DMS79 treated with DMSO at 0.1 percent for 48 hours (cell line): Measurements from ENCODE around the gene TMEM253.

Source experiments
- DNase-seq: peaks from one replicate; lab custom pipeline; 2025; lab: John Stamatoyannopoulos, UW

The TMEM253 gene

GRCh38 chr14:21071225-21072030 lies 29.4 kb upstream of the TMEM253 start:
- peak; percentile 84 for DNase-seq

DNA sequence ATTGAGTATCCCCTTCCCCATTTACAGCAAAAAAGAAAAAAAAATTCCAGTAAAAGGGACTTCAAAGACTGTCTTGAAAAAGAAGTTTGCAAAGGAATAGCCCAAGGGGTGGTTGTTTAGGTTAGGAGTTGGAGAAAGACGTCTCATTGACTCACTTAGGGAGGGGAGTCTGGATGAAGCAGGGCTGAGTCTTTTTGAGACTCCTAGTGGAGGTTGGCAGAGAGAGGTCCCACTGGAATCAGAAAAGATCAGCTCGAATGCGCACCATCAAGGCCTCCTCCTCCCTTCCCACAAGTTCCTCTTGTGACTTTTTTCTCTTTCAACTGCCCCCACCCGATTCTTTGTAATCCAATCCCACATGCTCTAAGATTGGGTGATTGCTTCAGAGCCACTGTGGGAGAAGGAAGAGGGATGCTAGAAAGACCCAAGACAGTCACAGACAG lies 28.8 kb upstream of the TMEM253 start:
- DNase-seq = no peak

DNA sequence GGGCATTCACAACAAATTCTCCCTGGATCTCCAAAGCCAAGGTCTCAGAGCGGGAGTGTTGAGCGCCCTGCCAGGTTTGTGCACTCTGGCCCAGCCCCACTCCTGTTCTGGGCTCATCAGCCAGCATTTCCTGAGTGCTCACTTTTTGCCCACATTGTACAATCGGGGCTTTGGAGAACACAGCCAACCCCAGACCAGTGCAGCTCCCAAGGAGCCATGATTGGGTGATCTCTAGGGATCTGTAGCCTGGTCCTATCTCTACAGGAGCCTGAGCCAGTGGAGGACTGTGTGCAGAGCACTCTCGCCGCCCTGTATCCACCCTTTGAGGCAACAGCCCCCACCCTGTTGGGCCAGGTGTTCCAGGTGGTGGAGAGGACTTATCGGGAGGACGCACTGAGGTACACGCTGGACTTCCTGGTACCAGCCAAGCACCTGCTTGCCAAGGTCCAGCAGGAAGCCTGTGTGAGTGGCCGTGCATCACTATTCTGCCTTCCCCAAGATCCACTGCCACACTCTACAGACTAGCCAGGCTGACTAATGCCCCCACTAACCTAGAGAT lies 28.0 kb upstream of the TMEM253 start:
- DNase-seq = no peak

DNA sequence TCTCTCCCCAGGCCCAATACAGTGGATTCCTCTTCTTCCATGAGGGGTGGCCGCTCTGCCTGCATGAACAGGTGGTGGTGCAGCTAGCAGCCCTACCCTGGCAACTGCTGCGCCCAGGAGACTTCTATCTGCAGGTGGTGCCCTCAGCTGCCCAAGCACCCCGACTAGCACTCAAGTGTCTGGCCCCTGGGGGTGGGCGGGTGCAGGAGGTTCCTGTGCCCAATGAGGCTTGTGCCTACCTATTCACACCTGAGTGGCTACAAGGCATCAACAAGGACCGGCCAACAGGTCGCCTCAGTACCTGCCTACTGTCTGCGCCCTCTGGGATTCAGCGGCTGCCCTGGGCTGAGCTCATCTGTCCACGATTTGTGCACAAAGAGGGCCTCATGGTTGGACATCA lies 26.9 kb upstream of the TMEM253 start:
- DNase-seq = no peak

- no peak for DNase-seq
These were observed 26.2 kb upstream of the TMEM253 start for GRCh38 chr14:21074398-21075272.

GRCh38 chr14:21075719-21076437 lies 25.0 kb upstream of the TMEM253 start:
- DNase-seq = peak; percentile 13

DNA sequence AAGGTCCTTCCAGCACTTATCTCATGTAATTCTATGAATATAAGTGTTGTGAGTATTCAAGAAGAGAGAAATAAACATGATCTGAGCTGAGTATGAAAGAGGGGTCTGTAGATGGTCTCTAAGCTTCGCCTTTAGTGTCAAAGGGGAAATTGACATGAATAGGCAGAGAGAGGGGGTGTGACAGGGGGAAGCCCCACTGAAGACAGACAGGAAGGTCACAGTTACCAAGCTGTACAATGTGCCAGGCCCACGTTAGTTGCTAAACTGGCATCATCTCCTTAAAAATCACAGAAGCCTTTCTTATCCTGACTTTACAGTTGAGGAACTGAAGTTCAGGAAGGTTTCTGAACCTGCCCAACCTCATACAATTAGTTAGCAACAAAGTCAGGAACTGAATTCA lies 23.2 kb upstream of the TMEM253 start:
- DNase-seq = no peak

GRCh38 chr14:21078287-21078686 lies 22.6 kb upstream of the TMEM253 start:
- no peak for DNase-seq

- DNase-seq = no peak
These were observed 22.1 kb upstream of the TMEM253 start for GRCh38 chr14:21078726-21079125.

DNA sequence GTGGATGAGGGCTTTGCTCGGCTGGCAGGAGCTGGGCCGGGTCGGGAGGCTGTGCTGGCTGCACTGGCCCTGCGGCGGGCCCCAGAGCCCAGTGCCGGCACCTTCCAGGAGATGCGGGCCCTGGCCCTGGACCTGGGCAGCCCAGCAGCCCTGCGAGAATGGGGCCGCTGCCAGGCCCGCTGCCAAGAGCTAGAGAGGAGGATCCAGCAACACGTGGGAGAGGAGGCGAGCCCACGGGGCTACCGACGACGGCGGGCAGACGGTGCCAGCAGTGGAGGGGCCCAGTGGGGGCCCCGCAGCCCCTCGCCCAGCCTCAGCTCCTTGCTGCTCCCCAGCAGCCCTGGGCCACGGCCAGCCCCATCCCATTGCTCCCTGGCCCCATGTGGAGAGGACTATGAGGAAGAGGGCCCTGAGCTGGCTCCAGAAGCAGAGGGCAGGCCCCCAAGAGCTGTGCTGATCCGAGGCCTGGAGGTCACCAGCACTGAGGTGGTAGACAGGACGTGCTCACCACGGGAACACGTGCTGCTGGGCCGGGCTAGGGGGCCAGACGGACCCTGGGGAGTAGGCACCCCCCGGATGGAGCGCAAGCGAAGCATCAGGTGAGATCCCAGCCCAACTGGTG lies 19.2 kb upstream of the TMEM253 start:
- DNase-seq = no peak

DNA sequence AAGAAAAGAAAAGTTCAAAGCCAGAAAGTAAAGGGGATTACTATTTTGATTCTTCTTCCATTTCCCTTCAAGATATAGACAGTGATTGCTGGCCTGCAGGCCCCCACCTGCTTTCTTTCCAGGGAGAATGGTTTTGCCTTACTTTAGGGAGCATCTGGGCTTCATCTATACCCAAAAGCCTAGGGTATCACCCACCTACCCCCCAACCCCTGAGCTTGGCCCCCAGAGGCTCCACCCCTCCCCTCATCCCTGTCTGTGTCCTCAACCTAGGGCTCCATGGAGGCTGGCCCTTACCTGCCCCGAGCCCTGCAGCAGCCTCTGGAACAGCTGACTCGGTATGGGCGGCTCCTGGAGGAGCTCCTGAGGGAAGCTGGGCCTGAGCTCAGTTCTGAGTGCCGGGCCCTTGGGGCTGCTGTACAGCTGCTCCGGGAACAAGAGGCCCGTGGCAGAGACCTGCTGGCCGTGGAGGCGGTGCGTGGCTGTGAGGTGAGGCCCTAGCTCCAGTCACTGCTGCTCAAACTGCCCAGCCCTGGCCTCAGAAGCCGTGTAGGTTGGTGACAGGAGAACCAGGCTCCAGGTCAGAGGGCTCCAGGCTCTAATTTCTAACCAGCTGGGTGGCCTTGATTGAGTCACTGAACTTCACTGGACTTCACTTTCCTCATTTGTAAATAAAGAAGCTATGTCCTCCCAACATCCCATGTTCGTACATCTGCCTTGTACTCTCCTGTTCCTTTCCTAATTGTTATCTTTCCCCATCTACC lies 17.1 kb upstream of the TMEM253 start:
- DNase-seq = no peak

DNA sequence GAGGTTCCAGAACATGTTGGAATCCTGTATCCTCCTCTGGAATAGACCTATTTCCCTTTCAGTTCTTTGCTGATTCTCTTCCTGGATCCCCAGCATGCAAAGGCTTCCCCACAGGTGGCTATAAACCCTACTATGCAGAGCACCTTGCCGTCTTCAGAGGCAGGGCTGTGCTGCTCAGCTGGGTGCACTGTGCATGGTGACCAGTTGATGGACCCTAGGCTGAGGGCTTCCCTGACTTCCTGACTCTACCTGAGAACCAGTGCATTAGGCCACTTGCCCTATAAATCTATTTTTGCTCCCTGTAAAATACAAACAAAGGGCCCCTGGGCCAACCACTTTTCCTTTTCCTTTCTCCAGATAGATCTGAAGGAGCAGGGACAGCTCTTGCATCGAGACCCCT lies 16.5 kb upstream of the TMEM253 start:
- no peak for DNase-seq

DNA sequence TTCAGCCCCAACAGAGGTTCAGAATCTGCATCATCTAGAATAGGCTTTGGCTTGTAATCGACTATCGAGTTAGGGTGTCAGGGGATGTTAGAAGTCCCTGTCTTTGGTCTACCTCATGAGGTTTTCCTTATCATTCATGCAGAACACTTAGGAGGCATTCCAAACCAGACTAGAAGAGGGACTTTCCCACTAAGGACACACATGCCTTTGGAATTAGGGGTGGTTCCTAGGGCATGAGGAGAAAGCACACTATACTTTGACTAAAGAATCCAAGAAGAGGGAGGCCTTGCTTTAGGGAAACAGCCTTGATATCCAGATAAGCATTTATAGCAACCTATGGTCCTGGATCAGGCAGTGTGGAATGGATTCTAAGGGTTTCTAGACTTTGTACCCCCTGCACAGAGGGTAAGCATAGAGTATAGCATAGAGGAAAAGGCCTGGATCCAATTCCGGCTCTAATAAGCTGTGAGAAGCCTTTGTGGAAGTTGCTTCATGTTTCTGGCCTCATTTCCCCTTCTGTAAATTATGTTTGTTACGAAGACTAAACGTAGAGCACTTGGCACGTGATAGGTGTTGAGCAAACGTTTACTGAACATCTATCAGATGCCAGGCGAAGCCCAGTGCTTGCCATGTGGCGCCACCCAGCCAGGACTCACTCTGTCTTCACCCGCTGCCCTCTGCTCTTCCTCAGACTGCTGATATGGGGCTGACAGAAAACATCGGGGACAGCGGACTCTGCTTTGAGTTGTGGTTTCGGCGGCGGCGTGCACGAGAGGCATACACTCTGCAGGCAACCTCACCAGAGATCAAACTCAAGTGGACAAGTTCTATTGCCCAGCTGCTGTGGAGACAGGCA lies 15.6 kb upstream of the TMEM253 start:
- peak; percentile 25 for DNase-seq

GRCh38 chr14:21086908-21087293 lies 14.0 kb upstream of the TMEM253 start:
- DNase-seq = no peak

DNA sequence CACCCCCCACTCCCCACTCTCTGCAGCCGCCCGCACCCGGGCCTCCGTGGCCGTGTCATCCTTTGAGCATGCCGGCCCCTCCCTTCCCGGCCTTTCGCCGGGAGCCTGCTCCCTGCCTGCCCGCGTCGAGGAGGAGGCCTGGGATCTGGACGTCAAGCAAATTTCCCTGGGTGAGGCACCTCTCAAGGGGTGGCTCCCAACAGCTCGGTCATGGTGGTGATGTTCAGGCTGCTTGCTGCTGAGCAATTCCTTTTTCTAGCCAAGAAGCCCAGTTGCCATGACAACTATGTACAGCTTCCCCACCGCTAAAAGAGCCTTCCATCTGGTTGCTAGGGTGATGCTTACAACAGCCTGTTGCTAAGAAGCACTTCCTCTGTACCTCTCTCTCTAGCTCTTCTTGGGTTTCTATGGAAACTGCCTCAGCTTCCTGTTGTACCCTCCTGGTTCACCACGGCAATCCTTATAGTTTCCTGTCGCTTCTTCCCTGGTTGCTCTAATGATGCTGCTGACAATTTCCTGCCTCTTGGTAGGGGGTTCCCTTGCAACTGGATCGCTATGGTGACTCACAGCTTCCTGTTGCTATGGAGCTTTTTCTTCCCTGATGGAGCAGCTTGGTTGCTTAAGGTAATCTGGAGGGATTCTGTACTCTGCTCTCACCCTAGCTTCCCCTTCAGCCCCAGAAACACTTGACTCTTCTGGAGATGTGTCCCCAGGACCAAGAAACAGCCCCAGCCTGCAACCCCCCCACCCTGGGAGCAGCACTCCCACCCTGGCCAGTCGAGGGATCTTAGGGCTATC lies 13.4 kb upstream of the TMEM253 start:
- peak; percentile 83 for DNase-seq

DNA sequence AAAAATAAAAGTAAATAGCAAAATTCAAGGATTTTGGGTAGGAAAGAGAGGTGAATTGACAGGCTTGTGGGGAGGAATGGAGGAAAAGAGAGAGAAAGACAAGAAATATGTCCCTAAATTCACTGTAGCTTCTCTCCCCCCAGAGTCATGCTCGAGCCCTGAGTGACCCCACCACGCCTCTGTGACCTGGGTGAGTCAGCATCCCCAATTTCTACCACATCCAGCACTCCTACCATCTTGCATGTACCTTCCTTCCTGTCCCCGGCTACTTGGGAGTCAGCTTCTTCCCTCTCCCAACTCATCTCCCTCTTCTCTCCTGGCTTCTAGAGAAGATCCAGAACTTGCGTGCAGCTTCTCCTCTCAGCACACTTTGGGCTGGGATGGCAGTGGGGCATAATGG lies 12.2 kb upstream of the TMEM253 start:
- no peak for DNase-seq

DNA sequence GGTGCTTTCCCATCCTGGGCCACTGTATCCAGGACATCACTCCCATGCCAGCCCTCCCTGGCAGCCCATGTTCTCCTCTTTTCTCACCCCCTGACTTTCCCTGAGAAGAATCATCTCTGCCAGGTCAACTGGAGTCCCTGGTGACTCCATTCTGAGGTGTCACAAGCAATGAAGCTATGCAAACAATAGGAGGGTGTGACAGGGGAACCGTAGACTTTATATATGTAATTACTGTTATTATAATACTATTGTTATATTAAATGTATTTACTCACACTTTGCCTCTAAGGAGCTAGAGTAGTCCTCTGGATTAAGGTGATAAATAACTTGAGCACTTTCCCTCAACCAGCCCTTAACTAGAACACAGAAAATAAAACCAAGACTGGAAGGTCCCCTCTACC lies 11.6 kb upstream of the TMEM253 start:
- DNase-seq = no peak

- no peak for DNase-seq
These were observed 11.0 kb upstream of the TMEM253 start for GRCh38 chr14:21089877-21090193.

- DNase-seq = no peak
These were observed 10.5 kb upstream of the TMEM253 start for GRCh38 chr14:21090194-21090939.
